ENCODE data around the gene C10orf105.

The C10orf105 gene

GRCh38 chr10:71719464-71720201 lies at the start of gene C10orf105:
TSS of gene C10orf105 (minus strand) at chr10:71719778. CDS start at chr10:71716337, 3,441 bp downstream.
- no peak for DNase-seq (ENCODE audit: low read depth in 2 of 3, low spot score in 1 of 3)

GRCh38 chr10:71767420-71768035 lies 48.0 kb upstream of the C10orf105 start:
- no peak for DNase-seq (ENCODE audit: low read depth in 2 of 3, low spot score in 1 of 3)

GRCh38 chr10:71766717-71767419 lies 47.3 kb upstream of the C10orf105 start:
- no peak for DNase-seq (ENCODE audit: low read depth in 2 of 3, low spot score in 1 of 3)

- DNase-seq (ENCODE audit: low read depth in 2 of 3, low spot score in 1 of 3) = no peak
Observed at GRCh38 chr10:71765906-71766716, 46.5 kb upstream of the C10orf105 start.

GRCh38 chr10:71765176-71765904 lies 45.8 kb upstream of the C10orf105 start:
- DNase-seq (ENCODE audit: low read depth in 2 of 3, low spot score in 1 of 3) = no peak

- no peak for DNase-seq (ENCODE audit: low read depth in 2 of 3, low spot score in 1 of 3)
Observed at GRCh38 chr10:71763352-71764127, 44.0 kb upstream of the C10orf105 start.

DNA sequence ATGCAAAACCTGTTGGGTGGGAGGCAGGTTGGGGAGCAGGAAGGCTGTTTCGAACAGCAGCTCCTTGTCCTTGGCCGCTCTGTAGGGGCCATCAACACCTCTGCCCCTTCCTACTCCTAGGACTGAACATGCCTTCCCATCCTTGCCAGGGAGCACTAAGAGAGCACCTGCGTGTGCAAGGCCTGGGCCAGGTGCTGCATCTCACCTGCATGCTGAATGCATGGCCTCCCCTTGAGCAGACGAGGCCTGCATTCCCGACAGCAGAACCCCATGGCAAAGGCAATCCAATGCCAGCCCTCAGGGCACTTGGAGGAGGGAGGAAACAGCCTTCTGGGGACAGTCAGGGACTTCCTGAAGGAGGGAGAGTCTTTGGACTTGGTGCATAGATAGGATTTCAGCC lies 42.7 kb upstream of the C10orf105 start:
- DNase-seq (ENCODE audit: low read depth in 2 of 3, low spot score in 1 of 3) = no peak

DNA sequence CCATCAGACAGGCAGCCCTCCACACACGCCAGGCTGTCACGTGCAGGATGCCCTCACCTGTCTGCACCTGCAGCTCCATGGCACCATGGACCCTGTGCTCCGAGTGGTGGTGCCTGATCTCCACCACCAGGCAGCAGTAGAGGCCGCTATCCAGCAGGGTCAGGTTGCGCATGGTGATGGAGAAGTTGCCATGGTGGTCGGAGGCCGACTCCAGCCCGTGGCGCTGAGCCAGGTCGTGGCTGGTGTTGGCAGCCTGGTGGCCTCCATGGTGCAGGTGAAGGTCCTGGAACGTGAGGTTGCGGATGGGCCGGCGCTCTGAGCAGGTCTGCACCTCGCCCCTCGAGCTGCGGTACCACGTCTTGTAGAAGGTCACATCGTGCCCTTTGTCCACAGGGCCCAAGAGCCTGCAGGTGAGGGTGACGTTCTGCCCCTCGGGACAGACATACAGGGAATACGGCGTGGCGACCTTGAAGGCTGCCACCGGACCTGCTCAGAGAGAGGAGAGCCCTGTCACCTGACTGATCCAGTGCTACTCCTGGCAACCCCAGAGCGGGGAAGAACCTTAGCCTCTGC lies 42.0 kb upstream of the C10orf105 start:
- DNase-seq (ENCODE audit: low read depth in 2 of 3, low spot score in 1 of 3) = no peak

DNA sequence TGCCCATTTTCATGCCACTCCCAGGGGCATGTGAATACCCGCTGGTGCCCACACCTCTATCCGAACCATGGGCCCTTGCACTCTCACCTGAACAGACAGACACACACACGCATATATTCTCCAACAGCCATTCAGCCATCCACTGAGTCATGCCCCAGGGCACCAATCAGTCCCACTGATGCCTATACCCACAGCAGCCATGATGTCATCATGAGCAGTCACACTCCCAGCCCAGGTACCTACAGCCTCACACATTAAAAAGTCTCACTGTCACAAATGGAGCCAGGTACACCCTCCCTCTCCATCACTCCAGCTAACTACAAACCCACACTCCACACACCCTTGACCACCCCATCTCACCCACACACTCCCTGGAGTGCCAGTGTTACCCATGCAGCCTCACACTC lies 41.5 kb upstream of the C10orf105 start:
- no peak for DNase-seq (ENCODE audit: low read depth in 2 of 3, low spot score in 1 of 3)

- DNase-seq (ENCODE audit: low read depth in 2 of 3, low spot score in 1 of 3) = no peak
Observed at GRCh38 chr10:71757399-71757922, 37.9 kb upstream of the C10orf105 start.

DNA sequence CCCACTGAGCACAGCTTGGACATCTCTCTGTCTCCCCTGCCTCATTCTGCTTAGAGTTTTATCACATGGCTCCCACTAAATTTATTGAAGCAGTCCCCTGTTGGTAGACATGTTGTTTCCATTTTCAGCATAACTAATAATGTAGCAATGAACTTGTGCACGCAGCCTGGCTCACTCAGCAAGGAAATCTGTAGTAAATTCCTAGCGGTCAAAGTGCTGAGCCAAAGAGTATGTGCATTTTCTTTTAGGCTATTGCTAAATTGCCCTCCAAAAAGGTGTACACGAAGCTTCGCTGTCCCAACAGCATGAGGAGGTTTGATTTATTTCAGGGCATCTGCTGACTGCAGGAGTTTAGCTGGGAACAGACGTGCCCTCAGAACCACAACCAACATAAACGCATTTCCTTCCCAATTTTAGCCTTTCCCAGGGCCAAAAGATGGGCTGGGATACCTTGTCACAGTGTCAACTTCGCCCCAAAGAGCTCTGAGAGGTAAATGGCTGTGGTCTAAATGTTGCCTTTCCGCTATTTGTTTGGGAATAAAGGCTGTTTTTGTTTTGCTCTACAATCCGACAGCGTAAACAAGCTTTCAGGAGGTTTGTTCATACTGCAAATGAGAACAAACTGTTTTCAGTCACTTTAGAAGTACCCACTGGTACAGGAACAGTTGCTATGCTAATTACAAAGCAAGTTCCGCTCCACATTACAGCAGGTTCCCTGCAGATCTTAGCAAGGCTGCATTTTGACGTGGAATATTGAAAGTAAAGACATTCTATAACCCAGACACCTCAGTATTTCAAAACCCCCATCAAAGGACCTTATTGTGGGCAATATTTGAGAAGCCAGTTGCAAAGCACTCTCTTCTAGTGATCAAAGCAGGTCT lies 37.0 kb upstream of the C10orf105 start:
- no peak for DNase-seq (ENCODE audit: low read depth in 2 of 3, low spot score in 1 of 3)

DNA sequence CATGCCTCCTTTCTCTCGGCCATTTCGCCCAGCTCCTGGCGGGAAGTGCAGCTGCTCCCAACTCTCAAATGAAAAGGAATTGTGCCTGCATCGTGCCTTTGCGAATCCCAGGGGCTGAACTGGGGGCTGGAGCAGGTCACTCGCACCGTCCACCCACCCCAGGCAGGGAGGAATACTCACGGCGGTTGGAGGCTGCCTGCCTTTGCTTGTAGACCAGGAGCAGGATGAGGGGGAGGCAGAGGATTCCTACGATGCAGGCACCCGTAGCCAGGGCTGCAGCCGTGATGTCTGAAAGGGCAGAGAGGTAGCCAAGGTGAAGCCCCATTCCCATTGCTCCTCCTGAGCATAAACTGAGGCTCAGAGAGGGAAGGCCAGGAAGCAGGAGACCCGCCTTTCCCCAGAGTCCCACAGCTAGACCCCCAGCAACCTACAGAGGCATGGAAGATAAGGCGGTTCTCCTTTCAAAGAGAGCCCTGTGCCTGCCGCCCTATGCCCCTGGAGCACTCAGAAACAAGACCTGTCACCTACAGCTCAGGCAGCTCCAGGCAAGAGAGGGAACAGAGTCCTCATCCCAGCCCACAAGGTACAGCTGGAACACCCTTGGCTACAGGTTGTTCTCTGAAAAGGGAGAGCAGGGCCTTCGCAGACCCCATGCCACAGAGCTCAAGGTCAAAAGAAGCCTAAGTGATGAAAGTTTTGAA lies 35.8 kb upstream of the C10orf105 start:
- DNase-seq (ENCODE audit: low read depth in 2 of 3, low spot score in 1 of 3) = no peak

DNA sequence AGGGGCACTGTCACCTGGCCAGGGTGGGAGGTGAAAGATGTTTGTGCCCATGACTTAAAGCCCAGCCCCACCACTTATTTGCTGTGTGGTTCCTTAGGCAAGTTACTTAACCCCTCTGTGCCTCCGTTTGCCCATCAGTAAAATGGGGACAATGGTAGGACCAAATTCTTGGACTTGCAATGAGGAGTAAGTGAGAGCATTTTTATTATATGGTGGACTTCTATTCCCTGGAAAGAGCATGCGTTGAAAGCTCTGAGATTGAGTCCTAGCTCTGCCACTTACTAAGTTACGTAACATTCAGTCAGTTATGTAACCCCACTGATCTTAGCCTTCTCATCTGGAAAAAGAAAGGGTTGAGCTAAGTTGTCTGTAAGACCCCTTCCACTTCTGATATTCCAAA lies 35.0 kb upstream of the C10orf105 start:
- no peak for DNase-seq (ENCODE audit: low read depth in 2 of 3, low spot score in 1 of 3)

DNA sequence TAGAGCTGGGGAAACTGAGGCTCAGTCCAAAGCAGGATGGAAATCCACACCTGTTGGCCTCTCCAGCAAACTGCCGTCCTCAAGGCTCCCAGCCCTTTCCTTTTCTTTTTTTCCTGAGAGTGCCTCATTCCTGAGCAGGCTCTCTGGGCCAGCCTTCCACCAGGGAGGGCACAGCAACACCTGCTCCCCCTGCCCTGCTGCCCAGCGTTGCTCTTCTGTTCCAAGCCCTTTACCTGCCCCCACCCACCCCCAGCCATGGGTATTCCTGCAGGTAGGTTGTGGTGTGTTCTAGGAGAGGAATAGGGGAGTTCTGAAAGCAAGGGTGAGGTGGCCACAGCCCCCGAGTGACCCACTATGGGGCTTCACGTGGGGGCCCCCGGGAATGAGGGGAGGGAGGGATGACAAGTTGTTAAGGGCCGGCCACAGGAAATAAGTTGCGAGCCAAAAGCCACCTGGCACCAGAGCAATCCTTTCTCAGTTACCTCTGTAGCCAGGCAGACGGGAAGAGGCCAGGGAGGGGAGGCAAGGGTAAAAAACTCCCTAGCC lies 34.5 kb upstream of the C10orf105 start:
- no peak for DNase-seq (ENCODE audit: low read depth in 2 of 3, low spot score in 1 of 3)

GRCh38 chr10:71753091-71753959 lies 33.7 kb upstream of the C10orf105 start:
- no peak for DNase-seq (ENCODE audit: low read depth in 2 of 3, low spot score in 1 of 3)

DNA sequence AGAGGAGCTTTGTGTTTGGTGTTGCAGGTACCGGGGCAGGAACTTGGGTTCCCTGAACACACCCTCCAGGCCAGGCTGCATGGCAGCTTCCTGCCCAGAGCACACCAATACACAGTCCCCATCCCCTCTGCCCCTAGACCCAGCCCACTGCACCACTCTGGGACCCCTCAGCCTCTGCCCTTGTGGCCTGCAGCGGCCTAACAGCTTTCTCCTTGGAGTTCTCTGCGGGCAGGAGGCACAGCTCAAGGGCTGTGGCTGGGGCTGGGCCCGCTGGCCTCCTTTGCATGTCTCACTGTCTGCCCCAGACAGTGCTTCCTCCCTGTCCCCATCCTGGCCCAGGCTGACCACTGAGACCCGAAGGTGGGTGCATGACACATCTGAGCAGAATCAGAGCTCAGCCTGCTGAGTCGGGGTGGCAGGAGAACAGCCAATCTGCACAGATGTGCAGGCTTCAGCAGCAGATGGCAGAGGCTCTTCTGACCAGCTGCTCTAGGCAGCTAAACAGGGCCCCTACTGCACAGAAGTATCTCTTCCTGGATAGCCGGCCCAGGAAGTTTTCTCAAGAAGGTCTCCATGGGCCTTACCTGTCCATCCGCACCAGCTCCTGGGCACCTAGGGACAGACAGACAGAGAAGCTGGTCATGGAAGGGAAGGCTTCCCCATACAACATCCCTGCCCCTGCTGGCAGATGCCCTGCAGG lies 33.0 kb upstream of the C10orf105 start:
- DNase-seq (ENCODE audit: low read depth in 2 of 3, low spot score in 1 of 3) = no peak

Measured in stimulated activated CD4-positive, alpha-beta T cell treated with anti-CD3 and anti-CD28 coated beads, Interleukin-12 subunit alpha, Interleukin-12 subunit beta, amount 100 ng/mL, for 48 hours (primary cell).